Cardiac muscle cell (in vitro differentiated cells and primary cell): ENCODE results near the gene TEAD2. TPM values are rescaled to one million over a fixed set of nuclear protein-coding genes. Genes with fewer than 3 reads are reported as not detected.
"Not testable (repeated sequence)": the region's sequence is repeated elsewhere in the genome, so short reads cannot be mapped to it uniquely, and the experiment has no call there.

Experiments used
- DNase-seq, 2 donors: peaks; one replicate each; pipeline versions ENCODE4 v3.0.0 to v3.0.0-alpha.2; 2010 to 2017; ENCODE audit warnings: low read depth in 1 of 2, low spot score in 1 of 2
- H3K27ac ChIP-seq: fragments of 200-600 bp; sonication (generic); 2 replicates; pipeline ENCODE4 v1.5.1; 2016
- H3K27me3 ChIP-seq: fragments of 200-600 bp; sonication (generic); 2 replicates; pipeline ENCODE4 v1.6.0; 2016; ENCODE audit warnings: control low read depth
- H3K36me3 ChIP-seq: fragments of 200-600 bp; sonication (generic); 2 replicates; pipeline ENCODE4 v1.5.1; 2016; ENCODE audit warnings: control low read depth
- H3K4me1 ChIP-seq: fragments of 200-600 bp; sonication (generic); 2 replicates; pipeline ENCODE4 v1.8.1; 2017; ENCODE audit warnings: low read depth, mild to moderate bottlenecking, mixed run types
- H3K4me3 ChIP-seq: fragments of 200-600 bp; sonication (generic); 2 replicates; pipeline ENCODE4 v1.5.1; 2016; ENCODE audit warnings: mild to moderate bottlenecking
- H3K9me3 ChIP-seq: fragments of 200-600 bp; sonication (generic); 2 replicates; pipeline ENCODE4 v1.5.1; 2017; ENCODE audit warnings: low read depth, mild to moderate bottlenecking, control low read depth
- polyA plus RNA-seq: library from polyadenylated mRNA; unstranded; fragments of >200 nt; fragmentation: Nextera tagmentation; extraction: Ambion mirVana; gene quantifications from 2 replicates; pipeline ENCODE4 v1.2.1, GENCODE V29; 2016
- total RNA-seq: library from RNA; depleted of rRNA; stranded (reverse); fragments of >200 nt; gene quantifications from 2 replicates; pipeline ENCODE4 v1.2.3, GENCODE V29; 2016
- TF ChIP-seq, protein P1 (sequence below): IDR thresholded peaks from 2 replicates; pipeline ENCODE4 v1.5.1; 2012; ENCODE audit warnings: low read depth, mild to moderate bottlenecking, low read length

Gene TEAD2
- total and polyA plus RNA-seq, 2 experiments from 2014 or later: 84.3 to 111 TPM

DNA sequence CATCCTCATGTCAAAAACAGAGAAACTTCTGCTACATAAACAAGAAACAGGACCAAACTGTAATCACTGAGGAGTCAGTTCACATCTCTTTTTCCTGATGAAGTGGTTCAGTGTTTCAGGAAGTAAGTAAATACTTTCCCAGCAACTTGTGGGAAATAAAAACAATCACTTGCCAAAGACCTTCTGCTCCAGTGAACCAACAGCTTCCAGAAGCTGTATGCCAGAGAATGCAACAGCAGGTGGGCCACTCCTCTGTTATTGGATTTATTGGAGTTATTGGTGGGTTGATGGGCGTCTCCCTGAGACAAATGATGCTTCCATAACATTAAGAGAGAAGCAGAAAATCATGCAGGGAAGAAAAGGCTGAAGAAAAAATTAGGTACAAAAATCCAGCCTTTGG lies 47.1 kb downstream of the TEAD2 start:
- no peak overlapping the region for H3K27ac ChIP-seq
- no peaks in the 10 kb centered on the region for H3K4me1 ChIP-seq
- H3K9me3 ChIP-seq: no peaks in the 10 kb centered on the region
- no peak for DNase-seq
- no peak overlapping the region for H3K4me3 ChIP-seq
- no peaks in the 10 kb centered on the region for H3K27me3 ChIP-seq
- H3K36me3 ChIP-seq: peaks cover 1% of the 10 kb centered on the region
- TF ChIP-seq, protein P1, sequence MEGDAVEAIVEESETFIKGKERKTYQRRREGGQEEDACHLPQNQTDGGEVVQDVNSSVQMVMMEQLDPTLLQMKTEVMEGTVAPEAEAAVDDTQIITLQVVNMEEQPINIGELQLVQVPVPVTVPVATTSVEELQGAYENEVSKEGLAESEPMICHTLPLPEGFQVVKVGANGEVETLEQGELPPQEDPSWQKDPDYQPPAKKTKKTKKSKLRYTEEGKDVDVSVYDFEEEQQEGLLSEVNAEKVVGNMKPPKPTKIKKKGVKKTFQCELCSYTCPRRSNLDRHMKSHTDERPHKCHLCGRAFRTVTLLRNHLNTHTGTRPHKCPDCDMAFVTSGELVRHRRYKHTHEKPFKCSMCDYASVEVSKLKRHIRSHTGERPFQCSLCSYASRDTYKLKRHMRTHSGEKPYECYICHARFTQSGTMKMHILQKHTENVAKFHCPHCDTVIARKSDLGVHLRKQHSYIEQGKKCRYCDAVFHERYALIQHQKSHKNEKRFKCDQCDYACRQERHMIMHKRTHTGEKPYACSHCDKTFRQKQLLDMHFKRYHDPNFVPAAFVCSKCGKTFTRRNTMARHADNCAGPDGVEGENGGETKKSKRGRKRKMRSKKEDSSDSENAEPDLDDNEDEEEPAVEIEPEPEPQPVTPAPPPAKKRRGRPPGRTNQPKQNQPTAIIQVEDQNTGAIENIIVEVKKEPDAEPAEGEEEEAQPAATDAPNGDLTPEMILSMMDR: no peak

DNA sequence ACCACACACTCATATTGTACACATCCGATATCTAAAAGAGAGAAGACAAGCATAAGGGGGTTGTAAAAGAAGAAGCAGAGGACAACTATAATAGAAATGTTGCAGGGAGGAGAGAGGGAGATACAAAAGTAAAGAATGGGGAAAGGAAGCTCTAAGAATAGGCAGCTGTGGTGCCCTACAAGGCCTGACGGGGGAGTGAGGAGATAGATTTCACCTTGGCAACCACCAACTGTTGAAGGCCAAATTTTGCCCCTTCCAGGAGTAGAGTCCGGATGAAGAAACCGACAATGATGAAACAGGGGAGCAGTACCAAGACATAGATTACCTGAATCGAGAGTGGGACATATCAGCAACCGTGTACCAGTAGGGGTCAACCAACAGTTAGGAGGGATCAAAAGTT lies 53.1 kb downstream of the TEAD2 start:
- H3K27me3 ChIP-seq: no peaks in the 10 kb centered on the region
- DNase-seq: no peak

DNA sequence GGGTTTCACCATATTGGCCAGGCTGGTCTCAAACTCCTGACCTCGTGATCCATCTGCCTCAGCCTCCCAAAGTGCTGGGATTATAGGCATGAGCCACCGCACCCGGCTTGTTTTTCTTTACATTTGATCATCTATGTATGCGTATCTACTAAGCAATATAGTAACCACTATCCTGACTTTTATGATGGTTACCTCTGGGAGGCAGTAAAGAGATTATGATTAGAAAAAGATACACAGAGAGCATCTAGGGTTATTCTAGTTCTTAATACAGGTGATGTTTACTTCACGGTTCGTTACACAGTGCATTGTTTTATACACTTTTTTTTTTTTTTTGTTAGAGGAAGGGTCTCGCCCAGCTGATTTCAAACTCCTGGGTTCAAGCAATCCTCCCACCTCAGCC lies 55.5 kb downstream of the TEAD2 start:
- H3K4me1 ChIP-seq, H3K27ac ChIP-seq, H3K9me3 ChIP-seq, H3K4me3 ChIP-seq, DNase-seq, H3K27me3 ChIP-seq, H3K36me3 ChIP-seq: not testable (repeated sequence)

More for the DNA sequence above, 53.1 kb downstream of the TEAD2 start:
- no peaks in the 10 kb centered on the region for H3K9me3 ChIP-seq
- H3K36me3 ChIP-seq: peaks cover 6% of the 10 kb centered on the region
- H3K27ac ChIP-seq: no peak overlapping the region
- no peaks in the 10 kb centered on the region for H3K4me1 ChIP-seq
- TF ChIP-seq, protein P1: no peak
- no peak overlapping the region for H3K4me3 ChIP-seq

DNA sequence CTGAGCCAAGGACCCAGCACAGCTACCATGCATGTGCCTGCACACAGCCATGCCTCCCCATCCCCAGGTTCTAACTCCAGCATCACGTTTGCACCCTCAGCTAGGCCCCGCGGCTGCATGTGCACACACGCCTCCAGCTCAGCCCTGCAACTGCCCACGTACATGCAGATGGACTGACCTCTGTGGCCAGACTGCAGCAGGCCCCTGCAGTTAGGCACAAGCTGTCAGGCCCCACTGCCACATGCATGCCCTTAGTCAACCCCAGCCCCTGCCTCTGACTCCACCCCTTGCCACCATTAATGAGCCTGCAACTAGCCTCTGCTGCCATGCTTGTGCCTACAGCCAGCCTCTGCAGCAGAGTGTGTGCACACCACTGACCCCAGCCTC lies 60.4 kb downstream of the TEAD2 start:
- H3K4me3 ChIP-seq: no peak overlapping the region
- H3K27me3 ChIP-seq: no peaks in the 10 kb centered on the region
- peaks cover 3% of the 10 kb centered on the region for H3K36me3 ChIP-seq
- no peak overlapping the region for H3K27ac ChIP-seq
- H3K9me3 ChIP-seq: no peaks in the 10 kb centered on the region
- H3K4me1 ChIP-seq: no peaks in the 10 kb centered on the region
- TF ChIP-seq, protein P1: no peak
- no peak for DNase-seq

DNA sequence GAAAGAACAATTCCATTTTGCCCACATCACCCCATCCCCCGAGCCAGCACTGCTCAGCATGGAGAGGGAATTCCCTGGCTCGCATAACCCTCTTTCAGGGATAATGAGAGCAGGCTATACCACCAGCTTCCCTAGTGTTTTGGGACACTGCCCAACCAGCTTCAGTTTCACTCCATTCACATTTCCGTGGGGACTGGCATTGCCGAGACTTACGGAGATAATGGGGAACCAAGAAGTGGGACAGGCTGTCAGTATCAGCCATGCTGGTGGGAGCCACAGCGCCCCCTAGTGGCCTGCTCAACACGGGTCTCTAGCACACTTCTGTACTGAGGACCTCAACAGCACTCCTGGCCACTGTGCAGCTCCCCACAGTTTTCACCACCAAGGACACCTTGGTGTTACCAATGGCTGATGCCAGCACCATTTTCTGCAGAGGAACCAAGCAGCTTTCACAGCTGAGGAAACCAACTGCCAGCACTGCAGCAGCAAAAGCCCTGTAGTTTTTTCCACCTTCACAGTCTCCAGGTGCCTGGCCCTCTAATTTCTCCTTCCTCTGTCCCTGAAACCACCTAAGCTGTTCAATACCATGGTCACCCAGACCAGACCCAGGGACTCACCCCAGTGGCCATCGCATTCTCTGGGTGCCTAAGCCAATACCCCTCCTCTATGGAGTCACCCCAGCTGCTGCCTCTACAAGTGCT lies 60.9 kb downstream of the TEAD2 start:
- H3K36me3 ChIP-seq: peaks cover 3% of the 10 kb centered on the region
- no peaks in the 10 kb centered on the region for H3K4me1 ChIP-seq
- H3K9me3 ChIP-seq: no peaks in the 10 kb centered on the region
- no peak overlapping the region for H3K4me3 ChIP-seq
- TF ChIP-seq, protein P1: peak; percentile 98
- DNase-seq: peak; percentile 79 to 80
- no peak overlapping the region for H3K27ac ChIP-seq
- no peaks in the 10 kb centered on the region for H3K27me3 ChIP-seq

DNA sequence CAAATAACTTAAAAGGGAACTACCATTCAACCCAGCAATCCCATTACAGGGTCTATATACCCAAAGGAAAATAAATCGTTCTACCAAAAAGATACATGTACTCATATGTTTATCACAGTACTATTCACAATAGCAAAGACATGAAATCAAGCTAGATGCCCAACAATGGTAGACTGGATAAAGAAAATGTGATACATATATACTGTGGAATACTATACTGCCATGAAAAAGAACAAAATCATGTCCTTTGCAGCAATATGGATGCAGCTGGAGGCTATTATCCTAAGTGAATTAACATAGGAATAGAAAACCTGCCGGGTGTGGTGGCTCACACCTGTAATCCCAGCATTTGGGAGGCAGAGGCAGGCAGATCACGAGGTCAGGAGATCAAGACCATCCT lies 63.6 kb downstream of the TEAD2 start:
- not testable (repeated sequence) for H3K27ac ChIP-seq, H3K4me1 ChIP-seq, DNase-seq, H3K36me3 ChIP-seq, H3K4me3 ChIP-seq, H3K27me3 ChIP-seq, H3K9me3 ChIP-seq
